K562 (cell line): Measurements from ENCODE around the gene SHF.

Experiments
- NR2C2 ChIP-seq, 2 experiments: fragments of 200-800 bp in 1 of 2; sonication (Bioruptor generic) in 1 of 2; sonication (generic) in 1 of 2; formaldehyde crosslinking in 1 of 2; IDR thresholded peaks; 2 replicates each; pipeline versions ENCODE4 v1.6.1 to v1.8.0; 2016 to 2022; ENCODE audit warnings: mild to moderate bottlenecking in 1 of 2, missing compliant biosample characterization in 1 of 2, missing genetic modification characterization in 1 of 2, missing genetic modification reagents in 1 of 2
- TF ChIP-seq, protein P1 (sequence below), 3 experiments: IDR thresholded peaks in 2 of 3; conservative IDR thresholded peaks in 1 of 3; 2 replicates each; pipeline ENCODE4 v1.5.1; 2011 to 2012; ENCODE audit warnings: low read length in 3 of 3, mild to moderate bottlenecking in 3 of 3, control low read depth in 2 of 3, improper control_type of control experiment in 1 of 3, inconsistent platforms in 1 of 3, low read depth in 1 of 3, mixed read lengths in 1 of 3, moderate library complexity in 1 of 3; ENCODE audit not compliant: insufficient read depth in 2 of 3

DNA sequence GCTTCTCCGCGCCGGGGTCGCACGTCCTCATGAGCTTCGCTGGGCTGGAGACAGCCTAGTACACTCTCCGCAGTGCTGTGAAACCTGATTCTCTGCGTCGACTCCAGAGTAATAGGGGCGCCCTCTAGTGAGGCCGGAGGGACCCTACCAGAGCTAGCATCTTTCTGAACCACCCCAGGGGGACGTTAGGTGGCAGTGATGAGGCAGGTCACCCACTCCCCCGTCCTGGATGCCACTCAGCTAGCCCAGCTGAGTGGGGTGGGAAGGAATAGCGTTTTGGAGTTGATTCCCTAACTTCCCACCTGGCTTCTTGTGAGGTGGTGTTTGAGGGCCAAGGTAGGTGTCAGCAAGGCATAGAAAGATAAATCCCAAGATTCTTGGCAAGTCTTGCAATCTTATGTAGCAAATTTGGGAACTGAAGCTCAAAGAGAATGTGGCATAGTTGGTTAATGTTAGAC, 69.6 kb downstream of the SHF start:
- TF ChIP-seq, protein P1, sequence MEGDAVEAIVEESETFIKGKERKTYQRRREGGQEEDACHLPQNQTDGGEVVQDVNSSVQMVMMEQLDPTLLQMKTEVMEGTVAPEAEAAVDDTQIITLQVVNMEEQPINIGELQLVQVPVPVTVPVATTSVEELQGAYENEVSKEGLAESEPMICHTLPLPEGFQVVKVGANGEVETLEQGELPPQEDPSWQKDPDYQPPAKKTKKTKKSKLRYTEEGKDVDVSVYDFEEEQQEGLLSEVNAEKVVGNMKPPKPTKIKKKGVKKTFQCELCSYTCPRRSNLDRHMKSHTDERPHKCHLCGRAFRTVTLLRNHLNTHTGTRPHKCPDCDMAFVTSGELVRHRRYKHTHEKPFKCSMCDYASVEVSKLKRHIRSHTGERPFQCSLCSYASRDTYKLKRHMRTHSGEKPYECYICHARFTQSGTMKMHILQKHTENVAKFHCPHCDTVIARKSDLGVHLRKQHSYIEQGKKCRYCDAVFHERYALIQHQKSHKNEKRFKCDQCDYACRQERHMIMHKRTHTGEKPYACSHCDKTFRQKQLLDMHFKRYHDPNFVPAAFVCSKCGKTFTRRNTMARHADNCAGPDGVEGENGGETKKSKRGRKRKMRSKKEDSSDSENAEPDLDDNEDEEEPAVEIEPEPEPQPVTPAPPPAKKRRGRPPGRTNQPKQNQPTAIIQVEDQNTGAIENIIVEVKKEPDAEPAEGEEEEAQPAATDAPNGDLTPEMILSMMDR (IDR thresholded peaks at IDR 0.05 in 2 of 3, conservative IDR thresholded peaks at IDR 0.05 in 1 of 3; ENCODE audit: insufficient read depth in 2 of 3, low read depth in 1 of 3, low read length in 3 of 3): peak; percentile 100
- no peak for TF ChIP-seq NR2C2 (CRISPR knock-in tag; IDR thresholded peaks at IDR 0.05)
- TF ChIP-seq NR2C2 (tag; IDR thresholded peaks at IDR 0.05): no peak
